ENCODE results near the gene ABCB8.

ABCB8 gene

GRCh38 chr7:151074817-151075661 lies 46.8 kb downstream of the ABCB8 start:
- DNase-seq (ENCODE audit: low read depth) = no peak

DNA sequence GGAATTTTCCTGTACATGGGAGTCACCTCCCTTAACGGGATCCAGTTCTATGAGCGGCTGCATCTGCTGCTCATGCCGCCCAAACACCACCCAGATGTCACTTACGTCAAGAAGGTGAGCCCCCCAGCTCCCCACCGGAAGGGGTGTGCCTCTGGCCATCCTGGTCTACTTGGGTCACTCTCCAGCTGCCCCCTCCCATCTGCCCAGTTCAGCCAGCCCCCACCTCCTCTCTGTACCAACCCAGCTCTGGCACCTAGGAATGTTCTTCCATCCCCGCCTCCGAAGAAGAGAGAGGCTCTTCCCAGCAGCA lies 47.4 kb downstream of the ABCB8 start:
- DNase-seq (ENCODE audit: low read depth) = no peak

DNA sequence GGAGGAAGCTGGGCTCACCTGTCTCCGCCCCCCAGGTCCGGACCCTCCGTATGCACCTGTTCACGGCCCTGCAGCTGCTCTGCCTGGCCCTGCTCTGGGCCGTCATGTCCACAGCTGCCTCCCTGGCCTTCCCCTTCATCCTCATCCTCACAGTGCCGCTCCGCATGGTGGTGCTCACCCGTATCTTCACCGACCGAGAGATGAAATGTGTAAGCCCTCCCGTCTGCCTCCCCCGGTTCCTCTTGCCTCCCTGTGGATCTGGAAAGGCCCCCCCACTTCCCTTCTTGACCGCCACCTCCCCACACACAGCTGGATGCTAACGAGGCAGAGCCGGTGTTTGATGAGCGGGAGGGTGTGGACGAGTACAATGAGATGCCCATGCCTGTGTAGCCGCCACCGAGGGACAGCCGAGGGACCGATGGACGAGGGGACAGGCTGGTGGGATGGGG lies 47.8 kb downstream of the ABCB8 start:
- DNase-seq (ENCODE audit: low read depth) = no peak

GRCh38 chr7:151076863-151077704 lies 48.8 kb downstream of the ABCB8 start:
- DNase-seq (ENCODE audit: low read depth) = no peak

GRCh38 chr7:151077705-151078232 lies 49.5 kb downstream of the ABCB8 start:
- no peak for DNase-seq (ENCODE audit: low read depth)

GRCh38 chr7:151078233-151079040 lies 50.2 kb downstream of the ABCB8 start:
- no peak for DNase-seq (ENCODE audit: low read depth)

DNA sequence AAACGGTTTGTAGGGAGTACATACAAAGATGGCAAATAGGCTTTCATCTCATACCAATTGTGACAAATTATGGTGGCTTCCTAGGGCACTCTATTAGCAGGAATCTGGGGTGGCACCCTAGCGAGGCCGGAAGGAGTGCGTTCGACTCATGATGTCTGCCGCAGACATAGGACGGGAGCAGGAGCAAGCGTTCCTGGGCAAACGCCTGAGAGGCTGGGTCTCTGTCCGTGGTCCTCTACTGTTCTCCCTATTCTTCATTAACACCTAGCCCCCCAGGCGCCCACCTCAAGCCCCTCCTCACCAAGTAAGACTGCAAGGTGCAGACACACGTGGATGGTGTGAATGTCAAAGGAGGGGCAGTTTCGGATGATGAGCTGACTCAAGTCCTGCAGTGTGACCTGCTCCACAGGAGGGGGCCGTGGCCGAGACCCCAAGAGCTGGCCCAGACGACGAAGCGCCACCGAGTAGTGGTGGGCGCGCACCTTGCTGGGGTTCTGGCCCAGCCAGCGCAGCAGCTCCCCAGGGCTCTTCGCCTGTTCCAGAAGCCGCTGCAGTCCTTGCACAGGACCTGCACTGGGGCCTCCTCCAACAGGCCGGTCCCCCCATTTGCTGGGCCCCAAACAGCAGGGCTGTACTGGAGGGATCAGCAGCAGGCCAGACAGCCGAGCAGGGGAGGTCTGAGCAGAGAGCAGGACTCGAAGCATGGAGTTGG lies 51.1 kb downstream of the ABCB8 start:
- no peak for DNase-seq (ENCODE audit: low read depth)

DNA sequence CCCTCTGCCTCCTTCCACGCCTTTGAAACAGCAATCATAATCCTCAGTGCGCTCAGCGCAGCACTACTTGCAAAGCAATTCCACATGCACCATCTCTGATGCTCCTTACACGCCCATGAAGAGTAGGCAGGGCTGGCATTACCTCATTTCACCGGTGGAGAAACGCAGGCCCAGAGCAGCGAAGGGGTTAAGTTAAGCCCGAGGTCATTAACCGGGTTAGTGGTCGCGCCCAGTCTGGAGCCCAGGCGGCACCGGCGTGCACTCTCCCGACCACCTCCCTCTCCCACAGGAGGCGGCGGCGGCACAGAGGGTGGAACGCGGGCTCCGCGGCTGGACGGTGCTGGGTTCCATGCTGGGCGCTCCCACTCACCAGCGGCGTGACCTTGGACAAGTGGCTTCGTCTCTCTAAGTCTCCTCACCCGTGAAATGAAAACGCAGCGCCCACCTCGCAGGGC lies 51.8 kb downstream of the ABCB8 start:
- DNase-seq (ENCODE audit: low read depth) = no peak

DNA sequence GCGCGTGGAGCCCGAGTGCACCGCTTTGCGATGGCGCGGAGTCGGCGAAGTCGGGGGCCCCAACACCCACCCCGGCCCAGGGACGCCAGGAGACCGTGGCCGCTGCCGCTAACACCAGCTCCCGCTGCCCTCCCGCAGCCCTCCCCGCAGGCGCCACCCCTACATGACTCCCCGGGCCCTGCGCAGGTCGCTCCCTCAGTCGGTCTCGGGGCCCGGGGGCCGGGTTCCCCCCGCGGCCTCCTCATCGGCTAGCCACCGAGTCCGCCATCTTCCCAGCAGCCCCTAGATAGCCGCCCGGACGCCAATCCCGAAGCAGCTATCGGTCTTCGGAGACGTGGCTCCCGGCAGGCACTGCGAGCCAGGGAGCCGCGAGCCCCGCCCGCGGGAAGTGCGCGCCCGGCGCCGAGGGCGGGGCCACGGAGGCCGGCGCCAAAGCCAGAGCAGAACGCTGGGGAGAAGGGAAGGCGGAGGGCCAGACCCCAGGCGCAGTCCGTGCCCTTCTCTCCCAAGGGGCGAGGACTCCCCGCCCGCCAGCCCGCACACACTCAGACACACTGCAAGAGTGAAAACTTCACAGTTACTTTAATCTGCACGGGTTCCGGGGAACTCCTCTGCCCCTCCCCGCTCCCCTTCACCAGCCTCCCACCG lies 52.4 kb downstream of the ABCB8 start, which contains the start of gene FASTK:
TSS of gene FASTK (minus strand) at position 288 of the 648 bp plus-strand sequence. CDS start at position 245, 43 bp downstream.
- peak; percentile 80 for DNase-seq (ENCODE audit: low read depth)

DNA sequence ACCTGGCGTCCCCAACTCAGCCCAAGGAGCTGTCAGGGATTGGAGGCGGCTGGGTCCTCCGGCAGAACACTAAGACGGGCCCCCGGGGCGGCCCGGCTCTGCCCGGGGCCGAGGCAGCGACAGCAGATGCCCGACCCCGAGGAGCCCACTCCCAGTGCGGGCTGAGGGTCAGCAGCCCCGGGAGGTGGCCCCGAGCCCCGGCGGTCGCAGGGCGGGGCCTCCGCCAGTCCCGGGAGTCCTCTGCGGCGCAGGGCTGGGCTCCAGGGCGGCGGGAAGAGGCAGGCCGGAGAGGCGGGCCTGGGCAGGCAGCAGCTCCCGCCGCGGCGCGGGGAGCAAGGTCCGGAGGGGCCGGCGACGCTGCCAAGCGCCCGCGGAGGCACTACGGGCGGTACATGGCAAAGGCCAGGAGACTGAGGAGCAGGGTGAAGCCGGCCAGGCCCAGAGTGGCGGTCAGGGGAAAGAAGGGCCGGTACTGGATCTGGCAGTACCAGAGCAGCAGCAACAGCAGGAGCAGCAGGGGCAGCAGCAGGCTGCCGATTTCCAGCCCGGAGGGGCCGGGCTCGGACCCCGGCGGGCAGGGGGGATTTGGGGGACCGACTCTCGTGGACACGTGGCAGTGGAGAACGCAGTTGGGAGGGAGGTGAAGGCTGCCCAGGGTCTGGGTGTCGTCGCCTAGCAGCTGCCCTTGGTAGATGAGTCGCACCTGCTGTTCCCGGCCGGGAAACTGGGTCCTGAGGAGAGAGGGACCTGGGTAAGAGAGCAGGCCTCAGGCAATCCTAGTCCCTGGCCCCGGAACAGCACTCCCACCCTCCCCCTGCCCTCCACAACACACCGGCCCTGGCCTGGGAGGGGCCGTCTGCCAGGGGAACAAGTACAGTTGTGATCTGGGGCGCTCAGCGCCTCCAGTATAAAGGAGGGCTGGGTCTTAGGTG lies 53.2 kb downstream of the ABCB8 start:
- no peak for DNase-seq (ENCODE audit: low read depth)

DNA sequence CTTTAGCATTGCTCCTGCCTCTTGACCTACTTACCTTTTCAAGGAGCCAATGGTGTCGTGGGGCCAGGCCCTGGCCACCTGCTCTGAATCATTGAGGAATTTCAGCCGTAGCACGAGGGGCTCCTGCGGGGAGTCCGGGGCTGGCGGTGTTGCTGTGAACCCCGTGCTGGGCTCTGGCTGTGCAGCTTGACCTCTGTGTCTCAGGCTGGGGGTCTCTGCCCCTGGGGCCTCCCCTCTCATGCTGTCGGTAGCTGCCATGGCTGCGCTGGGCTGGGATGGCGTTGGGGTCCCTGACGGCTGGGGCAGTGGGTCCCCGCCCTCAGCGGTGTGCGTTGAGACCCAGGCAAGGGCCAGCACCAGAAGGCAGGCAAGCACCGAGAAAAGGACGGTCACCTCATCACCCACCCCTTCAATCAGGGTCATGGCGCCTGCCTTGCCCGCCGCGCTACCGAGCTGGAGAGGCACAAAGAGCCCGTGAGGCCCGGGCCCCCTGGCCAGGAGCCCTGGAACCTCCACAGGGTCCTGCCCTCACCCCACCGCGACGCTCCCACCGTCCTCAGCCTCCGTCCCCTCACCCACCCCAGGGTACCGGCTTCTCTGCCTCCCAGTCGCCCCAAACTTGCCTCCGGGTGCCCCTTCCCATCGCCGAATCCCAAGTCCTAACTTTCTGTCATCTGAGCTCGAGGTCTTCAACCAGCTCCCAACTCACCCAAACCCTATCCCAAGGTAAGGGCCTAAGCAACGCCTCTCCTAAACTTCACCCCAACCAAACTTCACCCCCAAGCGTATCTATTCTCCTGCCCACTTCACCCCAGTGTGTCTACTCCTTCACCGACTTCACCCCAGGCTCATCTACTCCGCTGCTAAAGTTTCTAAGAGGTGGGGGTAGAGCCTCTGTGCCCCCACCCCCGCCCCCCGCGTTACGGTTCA lies 54.2 kb downstream of the ABCB8 start:
- no peak for DNase-seq (ENCODE audit: low read depth)

DNA sequence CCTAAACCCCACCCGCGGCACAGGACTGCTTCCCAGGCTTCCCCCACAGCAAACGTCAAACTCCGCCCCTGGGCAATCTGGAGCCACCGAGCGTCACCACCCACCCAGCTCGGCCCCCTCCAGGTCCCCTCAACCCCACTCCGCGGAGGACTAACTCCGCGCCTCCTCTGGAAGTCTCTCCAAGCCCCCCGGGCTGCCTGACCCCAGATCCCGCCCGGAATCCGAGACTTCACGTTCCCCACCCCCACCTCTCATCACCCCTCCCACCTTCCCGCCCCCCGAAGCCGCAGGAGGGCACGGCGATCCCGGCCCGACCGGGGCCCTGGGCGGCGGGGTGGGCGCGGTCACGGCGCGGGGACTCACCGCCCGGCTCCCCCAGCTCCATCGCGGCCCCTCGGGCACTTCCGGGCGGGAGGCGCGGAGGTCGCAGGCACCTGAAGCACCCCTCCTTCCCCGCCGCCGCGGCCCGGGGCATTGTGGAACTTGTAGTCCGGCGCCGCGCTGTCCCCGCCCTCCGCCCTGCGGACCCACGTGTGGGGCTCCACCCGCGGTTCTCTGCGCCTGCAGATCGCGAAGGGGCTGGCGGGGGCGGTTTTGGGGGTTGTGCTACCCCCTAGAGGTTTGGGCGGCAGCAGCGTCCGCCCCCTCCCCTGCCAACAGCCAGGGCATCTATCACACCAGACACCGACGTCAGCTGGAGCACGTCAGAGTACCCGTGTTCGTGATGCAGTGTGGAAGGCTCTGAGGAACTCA lies 55.0 kb downstream of the ABCB8 start, which contains the start of gene TMUB1:
TSS of gene TMUB1 (minus strand) at position 423 of the 753 bp plus-strand sequence. CDS start 930 bp downstream, outside the sequence.
- no peak for DNase-seq (ENCODE audit: low read depth)

- no peak for DNase-seq (ENCODE audit: low read depth)
Observed at GRCh38 chr7:151083824-151084160, 55.5 kb downstream of the ABCB8 start.

- no peak for DNase-seq (ENCODE audit: low read depth)
Observed at GRCh38 chr7:151085329-151085690, 57.1 kb downstream of the ABCB8 start.

GRCh38 chr7:151085691-151086620 lies 57.7 kb downstream of the ABCB8 start, which contains the start of gene AGAP3:
Gene AGAP3, plus strand, starts transcription at chr7:151086475. Its CDS starts 267 bp downstream, at chr7:151086742.
- DNase-seq (ENCODE audit: low read depth) = no peak

- no peak for DNase-seq (ENCODE audit: low read depth)
Observed at GRCh38 chr7:151086802-151087244, 58.6 kb downstream of the ABCB8 start.
